Subcutaneous abdominal adipose tissue (tissue), 5 donors: ENCODE data around the gene PIK3R2.
"Not testable (repeated sequence)": the region's sequence is repeated elsewhere in the genome, so short reads cannot be mapped to it uniquely, and the experiment has no call there.

ENCODE experiments used
- H3K27ac ChIP-seq: one replicate; pipeline ENCODE4 v1.7.0; 2013; ENCODE audit warnings: low read depth, mild to moderate bottlenecking, inconsistent platforms, low read length, moderate library complexity
- H3K27me3 ChIP-seq, 5 donors: one replicate each; pipeline ENCODE4 v1.7.0; 2013; ENCODE audit warnings: low read length in 5 of 5, inconsistent platforms in 1 of 5; ENCODE audit not compliant: control insufficient read depth in 5 of 5, insufficient read depth in 4 of 5
- H3K36me3 ChIP-seq, 5 donors: one replicate each; pipeline ENCODE4 v1.7.0; 2013; ENCODE audit warnings: low read length in 5 of 5; ENCODE audit not compliant: control insufficient read depth in 5 of 5, insufficient read depth in 5 of 5
- H3K4me1 ChIP-seq, 5 donors: one replicate each; pipeline ENCODE4 v1.7.0; 2013; ENCODE audit warnings: low read length in 5 of 5, mild to moderate bottlenecking in 3 of 5, moderate library complexity in 1 of 5; ENCODE audit not compliant: control insufficient read depth in 5 of 5, insufficient read depth in 5 of 5
- H3K4me3 ChIP-seq, 5 donors: one replicate each; pipeline ENCODE4 v1.7.0; 2013; ENCODE audit warnings: low read length in 5 of 5, low read depth in 1 of 5
- H3K9ac ChIP-seq, 5 donors: one replicate each; pipeline ENCODE4 v1.7.0; 2013; ENCODE audit warnings: low read length in 5 of 5, mild to moderate bottlenecking in 4 of 5, moderate library complexity in 3 of 5
- H3K9me3 ChIP-seq, 5 donors: one replicate each; pipeline ENCODE4 v1.7.0; 2013; ENCODE audit warnings: low read length in 5 of 5; ENCODE audit not compliant: control insufficient read depth in 5 of 5
- donor health status: healthy.
- donor health status: healthy.
- donor health status: healthy.
- donor health status: healthy.
- donor health status: healthy.

Gene PIK3R2

DNA sequence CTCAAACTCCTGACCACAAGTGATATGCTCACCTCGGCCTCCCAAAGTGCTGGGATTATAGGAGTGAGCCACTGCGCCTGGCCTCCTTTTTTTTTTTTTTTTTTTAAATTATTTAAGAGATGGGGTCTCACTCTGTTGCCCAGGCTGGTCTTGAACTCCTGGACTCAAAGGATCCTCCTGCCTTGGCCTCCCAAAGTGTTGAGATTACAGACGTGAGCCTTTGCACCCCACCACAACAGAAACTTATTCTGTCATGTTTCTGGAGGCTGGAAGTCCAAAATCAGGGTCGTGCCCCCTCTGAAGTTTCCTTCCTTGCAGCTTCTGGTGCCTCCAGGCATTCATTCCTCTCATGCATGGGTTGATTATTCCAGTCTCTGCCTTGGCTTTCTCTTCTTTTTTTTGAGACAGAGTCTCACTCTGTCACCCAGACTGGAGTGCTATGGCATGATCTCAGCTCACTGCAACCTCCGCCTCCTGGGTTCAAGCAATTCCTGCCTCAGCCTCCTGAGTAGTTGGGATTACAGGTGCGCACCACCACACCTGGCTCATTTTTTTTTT, 6.2 kb downstream of the PIK3R2 start:
- peaks cover 8 to 41% (median 32%) of the 10 kb centered on the region in 5 donors for H3K4me1 ChIP-seq
- H3K4me3 ChIP-seq, H3K27ac ChIP-seq, H3K27me3 ChIP-seq, H3K9ac ChIP-seq, H3K9me3 ChIP-seq: not testable (repeated sequence)
- peaks cover 0 to 23% (median 18%) of the 10 kb centered on the region in 5 donors for H3K36me3 ChIP-seq

DNA sequence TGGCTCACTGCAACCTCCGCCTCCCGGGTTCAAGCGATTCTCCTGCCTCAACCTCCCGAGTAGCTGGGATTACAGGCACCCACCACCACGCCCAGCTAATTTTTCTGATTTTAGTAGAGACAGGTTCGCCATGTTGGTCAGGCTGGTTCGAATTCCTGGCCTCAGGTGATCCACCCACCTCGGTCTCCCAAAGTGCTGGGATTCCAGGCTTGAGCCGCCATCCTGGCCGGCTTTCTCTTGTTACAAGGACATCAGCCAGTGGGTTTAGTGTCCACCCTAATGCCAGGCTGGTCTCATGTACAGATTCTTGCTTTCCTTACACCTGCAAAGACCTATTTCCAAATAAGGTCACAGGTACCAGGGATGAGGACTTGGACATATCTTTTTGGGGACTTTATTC, 6.8 kb downstream of the PIK3R2 start:
- Histone ChIP-seq H3K4me1 (peaks cover 8 to 36% (median 28%) of the 10 kb centered on the region in 5 donors), H3K36me3 (peaks cover 0 to 23% (median 18%) of the 10 kb centered on the region in 5 donors), H3K9me3 (no peaks in the 10 kb centered on the region), H3K4me3 (no peak overlapping the region), H3K27ac (no peak overlapping the region), H3K27me3 (no peaks in the 10 kb centered on the region), H3K9ac (no peak overlapping the region)

DNA sequence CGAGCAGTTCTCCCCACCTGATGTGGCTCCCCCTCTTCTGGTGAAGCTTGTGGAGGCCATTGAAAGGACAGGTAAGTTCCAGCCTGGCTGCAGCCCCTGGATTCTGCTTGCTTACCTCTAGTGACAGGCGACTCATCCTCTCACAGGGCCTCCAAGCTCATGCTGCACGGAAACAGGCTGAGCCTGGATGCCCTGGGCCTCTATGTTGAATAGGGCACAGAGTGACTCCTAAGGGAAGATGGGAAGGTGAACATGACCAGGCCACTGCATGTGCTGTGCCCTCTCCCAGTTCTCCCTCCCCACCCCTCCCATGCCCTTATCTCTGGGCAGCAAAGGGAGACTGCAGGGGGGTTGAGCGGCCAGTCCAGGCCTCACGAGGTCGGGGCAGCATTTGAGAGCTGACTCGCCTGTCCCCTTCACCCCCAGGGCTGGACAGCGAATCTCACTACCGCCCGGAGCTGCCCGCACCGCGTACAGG, 7.6 kb downstream of the PIK3R2 start:
- H3K27me3 ChIP-seq: no peaks in the 10 kb centered on the region
- H3K9me3 ChIP-seq: no peaks in the 10 kb centered on the region
- H3K36me3 ChIP-seq: peaks cover 0 to 23% (median 20%) of the 10 kb centered on the region in 5 donors
- H3K27ac ChIP-seq: peak overlapping the region; percentile 23
- H3K4me3 ChIP-seq: peak overlapping the region in 4 of 5 donors; percentile 36 to 56 (median 52)
- peaks cover 8 to 32% (median 28%) of the 10 kb centered on the region in 5 donors for H3K4me1 ChIP-seq
- H3K9ac ChIP-seq: peak overlapping the region in 4 of 5 donors; percentile 56 to 76 (median 66)

DNA sequence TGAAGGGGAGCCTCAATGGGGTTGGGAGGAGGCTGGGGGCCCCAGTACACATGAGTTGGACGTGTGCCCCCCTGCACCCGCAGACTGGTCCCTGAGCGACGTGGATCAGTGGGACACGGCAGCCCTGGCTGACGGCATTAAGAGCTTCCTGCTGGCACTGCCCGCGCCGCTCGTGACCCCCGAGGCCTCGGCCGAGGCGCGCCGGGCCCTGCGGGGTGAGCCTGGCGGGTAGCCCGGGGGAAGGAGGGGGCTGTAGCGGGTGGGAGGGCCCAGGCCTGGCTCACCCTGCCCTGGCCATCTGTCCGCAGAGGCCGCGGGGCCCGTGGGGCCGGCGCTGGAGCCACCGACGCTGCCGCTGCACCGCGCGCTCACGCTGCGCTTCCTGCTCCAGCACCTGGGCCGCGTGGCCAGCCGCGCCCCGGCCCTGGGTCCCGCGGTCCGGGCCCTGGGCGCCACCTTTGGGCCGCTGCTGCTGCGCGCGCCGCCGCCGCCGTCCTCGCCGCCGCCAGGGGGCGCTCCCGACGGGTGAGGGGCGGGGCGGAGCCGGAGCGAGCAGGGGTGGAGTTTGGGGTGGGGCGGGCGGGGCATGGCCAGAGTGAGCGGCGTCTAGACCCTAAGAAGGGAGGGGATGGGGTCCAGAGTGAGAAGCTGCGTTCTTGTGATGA, 8.1 kb downstream of the PIK3R2 start:
- Histone ChIP-seq H3K4me1 (peaks cover 8 to 31% (median 28%) of the 10 kb centered on the region in 5 donors), H3K9me3 (no peaks in the 10 kb centered on the region), H3K27ac (peak overlapping the region; percentile 23), H3K27me3 (no peaks in the 10 kb centered on the region), H3K36me3 (peaks cover 0 to 25% (median 23%) of the 10 kb centered on the region in 5 donors), H3K4me3 (peak overlapping the region; percentile 50 to 81 (median 69)), H3K9ac (peak overlapping the region in 4 of 5 donors; percentile 56 to 76 (median 66))

DNA sequence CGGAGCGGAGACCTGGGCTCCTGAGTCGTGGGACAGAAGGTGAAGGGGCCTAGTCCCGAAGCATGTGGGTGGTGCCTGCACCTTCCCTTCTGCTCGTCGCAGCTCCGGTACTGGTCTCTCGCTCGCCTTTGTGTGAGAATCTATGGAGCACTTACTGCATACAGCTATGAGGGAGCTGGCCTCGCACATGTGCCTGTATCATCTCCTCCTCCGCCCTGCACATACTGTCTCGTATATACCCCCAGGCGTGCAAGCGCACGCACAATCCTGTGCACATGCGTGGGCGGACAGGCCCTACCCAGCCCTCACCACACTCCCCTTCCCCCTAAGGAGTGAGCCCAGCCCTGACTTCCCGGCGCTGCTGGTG, 8.7 kb downstream of the PIK3R2 start:
- H3K9ac ChIP-seq: peak overlapping the region in 2 of 5 donors; percentile 26 to 62
- no peak overlapping the region for H3K27ac ChIP-seq
- no peaks in the 10 kb centered on the region for H3K27me3 ChIP-seq
- peak overlapping the region; percentile 45 to 81 (median 69) for H3K4me3 ChIP-seq
- H3K9me3 ChIP-seq: no peaks in the 10 kb centered on the region
- H3K36me3 ChIP-seq: peaks cover 0 to 27% (median 23%) of the 10 kb centered on the region in 5 donors
- H3K4me1 ChIP-seq: peaks cover 7 to 26% (median 24%) of the 10 kb centered on the region in 5 donors

DNA sequence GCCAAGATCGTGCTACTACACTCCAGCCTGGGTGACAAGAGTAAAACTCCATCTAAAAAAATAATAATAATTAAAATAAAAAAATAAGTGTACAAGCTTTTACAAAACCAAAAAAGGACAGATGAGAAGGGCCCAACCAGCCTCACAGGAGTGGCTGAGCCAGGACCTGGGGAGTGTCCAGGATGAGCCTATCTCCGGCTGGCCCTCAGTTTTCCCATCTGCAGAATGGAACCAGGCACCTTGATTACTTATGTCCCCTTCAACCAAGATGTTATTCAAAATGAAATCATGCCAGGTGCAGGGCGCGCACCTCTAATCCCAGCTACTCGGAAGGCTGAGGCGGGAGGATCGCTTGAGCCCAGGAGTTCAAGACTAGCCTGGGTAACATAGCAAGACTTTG, 11.1 kb downstream of the PIK3R2 start:
- Histone ChIP-seq H3K27ac (no peak overlapping the region), H3K36me3 (peaks cover 0 to 47% (median 37%) of the 10 kb centered on the region in 5 donors), H3K9ac (no peak overlapping the region), H3K27me3 (no peaks in the 10 kb centered on the region), H3K4me1 (peaks cover 3 to 16% (median 14%) of the 10 kb centered on the region in 5 donors), H3K4me3 (no peak overlapping the region), H3K9me3 (no peaks in the 10 kb centered on the region)

DNA sequence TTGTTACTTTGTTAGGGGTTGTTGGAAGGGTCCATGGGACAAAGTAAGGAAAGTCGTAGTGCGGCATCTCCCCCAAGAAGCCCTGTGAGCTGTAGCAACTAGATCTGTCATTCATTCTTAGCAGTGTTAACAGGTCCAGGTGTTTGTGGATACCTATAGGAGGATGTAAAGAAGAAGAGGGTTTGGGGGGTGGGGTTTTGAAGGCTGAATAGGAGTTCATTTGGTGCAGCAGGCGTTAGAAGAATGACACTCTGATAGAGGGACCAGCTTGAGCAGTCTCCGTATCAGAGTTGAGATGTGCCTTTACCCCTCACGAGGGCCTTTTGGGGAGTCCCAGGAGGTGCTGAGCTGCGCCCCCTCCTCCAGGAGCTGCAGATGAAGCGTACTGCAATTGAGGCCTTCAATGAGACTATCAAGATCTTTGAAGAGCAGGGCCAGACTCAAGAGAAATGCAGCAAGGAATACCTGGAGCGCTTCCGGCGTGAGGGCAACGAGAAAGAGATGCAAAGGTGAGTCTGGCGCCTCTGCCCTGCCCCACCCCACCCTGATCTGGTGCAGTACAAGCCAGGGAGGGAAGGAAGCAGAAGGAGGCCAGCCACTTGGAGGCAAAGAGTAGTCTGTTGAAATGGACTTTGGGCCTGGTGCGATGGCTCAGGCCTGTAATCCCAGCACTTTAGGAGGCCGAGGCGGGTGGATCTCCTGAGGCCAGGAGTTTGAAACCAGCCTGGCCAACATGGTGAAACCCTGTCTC, 13.0 kb downstream of the PIK3R2 start:
- Histone ChIP-seq H3K4me3 (no peak overlapping the region), H3K27me3 (no peaks in the 10 kb centered on the region), H3K4me1 (peaks cover 3 to 20% (median 16%) of the 10 kb centered on the region in 5 donors), H3K9ac (no peak overlapping the region), H3K27ac (no peak overlapping the region), H3K36me3 (peaks cover 0 to 52% (median 40%) of the 10 kb centered on the region in 5 donors), H3K9me3 (no peaks in the 10 kb centered on the region)

DNA sequence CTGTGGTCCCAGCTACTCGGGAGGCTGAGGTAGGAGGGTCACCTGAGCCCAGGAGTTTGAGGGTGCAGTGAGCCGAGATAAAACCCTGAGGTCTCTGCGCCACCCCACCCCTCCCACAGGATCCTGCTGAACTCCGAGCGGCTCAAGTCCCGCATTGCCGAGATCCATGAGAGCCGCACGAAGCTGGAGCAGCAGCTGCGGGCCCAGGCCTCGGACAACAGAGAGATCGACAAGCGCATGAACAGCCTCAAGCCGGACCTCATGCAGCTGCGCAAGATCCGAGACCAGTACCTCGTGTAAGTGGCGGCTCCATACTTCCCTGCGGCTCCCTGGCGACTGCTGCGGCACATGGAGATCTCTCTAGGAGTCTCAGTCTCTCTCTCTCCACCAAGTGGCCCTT, 14.0 kb downstream of the PIK3R2 start:
- no peak overlapping the region for H3K4me3 ChIP-seq
- H3K36me3 ChIP-seq: peaks cover 0 to 51% (median 40%) of the 10 kb centered on the region in 5 donors
- no peak overlapping the region for H3K9ac ChIP-seq
- H3K27ac ChIP-seq: no peak overlapping the region
- H3K27me3 ChIP-seq: no peaks in the 10 kb centered on the region
- H3K9me3 ChIP-seq: no peaks in the 10 kb centered on the region
- peaks cover 2 to 22% (median 15%) of the 10 kb centered on the region in 5 donors for H3K4me1 ChIP-seq

DNA sequence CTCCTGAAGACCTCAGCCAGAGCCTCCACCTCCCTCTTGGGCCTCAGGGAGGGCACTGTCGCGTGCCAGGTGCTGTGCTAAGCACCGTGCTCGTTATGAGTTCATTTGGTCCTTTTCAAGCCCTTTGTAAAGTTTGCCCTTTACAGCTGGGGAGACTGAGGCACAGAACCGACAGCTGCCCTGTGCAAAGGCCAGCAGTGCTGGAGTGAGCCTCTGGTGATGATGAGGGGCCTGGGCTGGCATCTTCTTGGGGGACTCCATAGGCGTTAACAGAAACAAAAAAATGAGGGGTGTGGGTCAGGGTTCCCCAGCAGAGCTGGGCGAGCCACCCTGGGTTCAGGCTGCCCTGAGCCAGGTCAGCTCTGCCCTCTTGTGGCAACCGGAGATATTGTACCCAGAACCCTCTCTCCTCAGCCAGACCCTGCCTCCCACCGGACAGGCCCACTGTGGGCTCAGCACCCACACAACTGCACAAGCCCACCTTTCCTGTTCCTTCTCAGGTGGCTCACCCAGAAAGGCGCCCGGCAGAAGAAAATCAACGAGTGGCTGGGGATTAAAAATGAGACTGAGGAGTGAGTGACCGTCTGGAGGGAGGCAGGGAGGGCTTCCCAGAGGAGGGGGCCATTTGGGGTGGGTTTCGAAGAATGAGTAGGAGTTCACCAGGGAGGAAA, 15.1 kb downstream of the PIK3R2 start:
- no peak overlapping the region for H3K4me3 ChIP-seq
- peaks cover 2 to 31% (median 20%) of the 10 kb centered on the region in 5 donors for H3K4me1 ChIP-seq
- H3K27me3 ChIP-seq: no peaks in the 10 kb centered on the region
- peaks cover 0 to 43% (median 33%) of the 10 kb centered on the region in 5 donors for H3K36me3 ChIP-seq
- H3K9ac ChIP-seq: no peak overlapping the region
- no peak overlapping the region for H3K27ac ChIP-seq
- no peaks in the 10 kb centered on the region for H3K9me3 ChIP-seq
